Measurements from ENCODE around the gene SCYL2. TPM values are rescaled to one million over a fixed set of nuclear protein-coding genes. Genes with fewer than 3 reads are reported as not detected.

Gene SCYL2
- total RNA-seq, 1 experiment from 2014 or later = 41.4 TPM

- no peaks in the 10 kb centered on the region for H3K79me1 ChIP-seq (ENCODE audit: insufficient read depth, low read depth, low read length, poor library complexity, severe bottlenecking)
- no peak overlapping the region for H2BK12ac ChIP-seq (ENCODE audit: insufficient read length, low read depth, low read length)
- no peaks in the 10 kb centered on the region for H3K23me2 ChIP-seq (ENCODE audit: insufficient read length, low read depth, low read length, poor library complexity, severe bottlenecking)
- H2AFZ ChIP-seq (ENCODE audit: low read length) = no peak overlapping the region
- no CpG with 5 or more reads among the region's 1 CpG for WGBS (ENCODE audit: extremely low coverage, insufficient read length, low lambda C conversion rate)
- no peak overlapping the region for H2BK5ac ChIP-seq (ENCODE audit: insufficient read length, low read length)
- no peak overlapping the region for H3K18ac ChIP-seq (ENCODE audit: insufficient read length, low read depth, low read length)
- no peak overlapping the region for H4K5ac ChIP-seq (ENCODE audit: insufficient read length, low read depth, low read length)
- H4K8ac ChIP-seq (replicated peaks; ENCODE audit: insufficient read length, low read depth, low read length) = no peak overlapping the region
- H3K9ac ChIP-seq (ENCODE audit: extremely low read depth, insufficient read length, low read length) = no peak overlapping the region
- no peaks in the 10 kb centered on the region for H3K79me2 ChIP-seq (ENCODE audit: insufficient read depth, low read length)
- H3K9me3 Mint-ChIP-seq = no peaks in the 10 kb centered on the region
- H2AK5ac ChIP-seq (ENCODE audit: insufficient read length, low read length) = no peak overlapping the region
- H3K27ac ChIP-seq (ENCODE audit: insufficient read length, low read depth, low read length) = no peak overlapping the region
- no peak for TF ChIP-seq CTCF (conservative IDR thresholded peaks at IDR 0.05)
- H3K27ac Mint-ChIP-seq = peak overlapping the region in 2 of 3 experiments; percentile 61 to 64; a peak in 4 of 7 replicates
- H4K20me1 ChIP-seq (ENCODE audit: control insufficient read depth, insufficient read depth, insufficient read length) = no peaks in the 10 kb centered on the region
- no peak overlapping the region for H4K91ac ChIP-seq (ENCODE audit: insufficient read length, low read depth, low read length)
- no peak overlapping the region for H2BK120ac ChIP-seq (ENCODE audit: low read depth, low read length, poor library complexity, severe bottlenecking)
- H3K4me1 ChIP-seq (ENCODE audit: insufficient read depth, low read length) = no peaks in the 10 kb centered on the region; the same call in 1 of the 2 replicates
- H3K56ac ChIP-seq (ENCODE audit: insufficient read length, low read depth, low read length) = no peak overlapping the region
- H3K27me3 Mint-ChIP-seq (ENCODE audit: low read depth) = no peaks in the 10 kb centered on the region
- no peak overlapping the region for H3K14ac ChIP-seq (ENCODE audit: insufficient read depth, low read length)
- H3T11ph ChIP-seq (ENCODE audit: low read length) = no peak overlapping the region
- no peak overlapping the region for H3K23ac ChIP-seq (ENCODE audit: insufficient read length, low read depth, low read length)
- H3K36me3 Mint-ChIP-seq (ENCODE audit: insufficient read depth in 1 of 3, low read depth in 3 of 3) = peaks cover 0 to 6% (median 4%) of the 10 kb centered on the region in 3 experiments; a peak in 3 of 7 replicates
- H2BK15ac ChIP-seq (ENCODE audit: low read depth, low read length) = no peak overlapping the region
- DNase-seq = no peak
- no peak overlapping the region for H2BK20ac ChIP-seq (ENCODE audit: low read depth, low read length, poor library complexity, severe bottlenecking)
- peaks cover 3 to 9% of the 10 kb centered on the region in 2 experiments; a peak in 2 of 4 replicates for H3K4me1 Mint-ChIP-seq
- no peak overlapping the region for H3K4me2 ChIP-seq (ENCODE audit: insufficient read depth, insufficient read length, low read length)
- H3K4me3 Mint-ChIP-seq = no peak overlapping the region
- H3K4ac ChIP-seq (ENCODE audit: low read depth, low read length) = no peak overlapping the region
- no peaks in the 10 kb centered on the region for H3K9me3 ChIP-seq (ENCODE audit: control insufficient read depth, low read depth, low read length)
- no peaks in the 10 kb centered on the region for H3K27me3 ChIP-seq (ENCODE audit: insufficient read depth, low read length)
Measured at GRCh38 chr12:100345020-100345767, 78.2 kb downstream of the SCYL2 start.

All from H9 (cell line).